ENCODE measurements around the gene XPNPEP2.

XPNPEP2 gene

DNA sequence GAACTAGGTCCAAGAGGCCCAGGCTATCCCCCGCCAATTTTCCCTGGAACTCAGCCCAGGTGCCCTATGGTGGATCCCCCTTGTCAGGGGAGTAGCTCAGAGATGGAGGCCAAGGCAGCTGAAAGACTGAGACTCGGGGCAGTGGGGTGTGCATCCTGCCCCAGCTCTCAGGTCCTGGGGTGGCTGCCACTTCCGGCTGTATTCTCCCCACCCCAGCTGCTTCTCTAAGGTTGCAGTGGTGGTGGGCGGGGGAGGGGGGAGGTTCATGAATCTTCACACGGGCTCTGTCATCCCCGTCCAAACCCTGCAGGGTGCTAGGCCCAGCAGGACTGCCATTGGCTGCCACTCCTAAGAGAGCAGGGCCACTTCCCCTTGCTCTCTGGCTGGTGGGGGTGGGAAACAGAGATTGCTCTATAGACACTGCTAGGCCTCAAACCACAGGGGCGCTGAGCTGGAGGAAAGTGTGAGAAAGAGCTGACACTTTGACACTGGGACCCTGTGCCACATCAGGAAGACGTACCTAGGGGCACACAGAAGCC is 42.4 kb downstream of the XPNPEP2 start:
- peak; percentile 62 for DNase-seq

DNA sequence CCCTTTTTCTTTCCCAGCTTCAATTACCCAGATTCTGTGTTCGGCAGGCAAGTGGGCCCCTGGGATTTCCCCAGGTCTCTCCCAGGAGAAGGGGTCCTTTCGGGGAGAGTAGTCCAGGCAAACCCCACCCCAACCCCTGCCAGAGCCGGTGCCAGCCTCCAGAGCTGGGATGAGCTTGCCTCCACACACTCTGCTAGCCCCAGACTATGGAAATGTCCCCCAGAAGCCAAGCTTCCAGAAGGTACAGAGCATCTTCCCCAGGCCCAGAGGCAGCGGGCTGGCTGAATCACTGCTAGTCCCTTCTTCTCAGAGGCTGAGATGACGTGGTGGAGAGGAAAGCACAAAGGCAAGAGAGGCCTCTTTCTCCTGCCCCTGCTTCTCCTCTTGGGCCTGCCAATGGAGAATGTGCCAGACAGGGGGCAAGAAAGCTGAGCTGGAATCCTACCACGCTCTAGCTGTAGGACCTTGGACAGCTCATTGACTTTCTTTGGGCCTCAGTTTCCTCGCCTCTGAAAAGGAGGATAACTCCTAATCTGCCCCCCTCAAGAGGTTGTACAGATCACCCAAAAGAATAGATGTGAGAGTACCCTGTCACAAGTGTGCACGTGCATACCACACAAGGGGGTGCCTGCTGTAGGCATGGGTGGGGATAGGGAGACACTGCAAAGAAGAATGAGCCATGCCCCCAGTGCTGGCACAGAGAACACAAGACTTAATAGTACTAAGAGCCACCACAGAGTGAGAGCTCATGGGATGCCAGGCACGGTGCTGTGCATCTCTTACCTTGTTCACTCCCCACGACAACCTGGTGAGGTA is 43.1 kb downstream of the XPNPEP2 start:
- DNase-seq, result no peak

DNA sequence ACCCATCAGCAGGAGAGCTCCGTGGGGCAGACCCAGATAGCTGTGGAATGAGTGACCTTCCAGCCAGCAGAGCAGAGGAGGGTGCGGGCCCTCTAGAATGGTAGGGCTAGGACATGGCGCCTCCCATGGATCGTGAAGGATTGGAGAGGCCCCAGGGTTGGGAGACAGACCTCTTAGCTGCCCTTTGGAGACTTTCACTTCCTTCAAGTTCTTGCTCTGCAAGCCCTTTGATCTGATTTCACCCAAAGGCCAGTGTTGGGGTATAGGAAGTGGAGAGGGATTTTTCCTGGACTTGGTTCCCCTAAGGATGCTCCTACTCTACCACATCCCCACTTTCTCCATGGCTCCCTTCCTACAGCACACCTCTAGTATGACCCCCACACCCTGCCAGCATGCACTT is 43.9 kb downstream of the XPNPEP2 start:
- no peak for DNase-seq

DNA sequence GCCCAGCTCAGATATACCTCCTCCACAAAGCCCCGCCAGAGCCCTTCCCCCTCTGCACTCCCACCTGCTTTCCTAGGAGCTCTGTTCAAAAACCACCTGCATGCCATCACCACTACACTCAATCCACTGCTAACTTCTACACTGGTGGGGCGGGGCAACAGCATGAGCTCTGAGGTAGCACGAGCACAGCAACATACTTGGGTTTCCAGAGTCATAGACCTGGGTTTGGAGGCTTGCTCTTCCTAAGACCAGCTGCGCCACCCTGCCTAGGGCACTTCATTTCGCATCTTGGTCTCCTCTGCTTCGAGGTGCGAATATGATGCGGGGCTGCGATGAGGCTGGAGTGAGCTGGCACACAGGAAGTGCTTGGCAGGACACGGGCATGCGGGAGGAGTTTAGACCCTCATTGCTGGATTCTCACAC is 44.5 kb downstream of the XPNPEP2 start:
- no peak for DNase-seq

DNA sequence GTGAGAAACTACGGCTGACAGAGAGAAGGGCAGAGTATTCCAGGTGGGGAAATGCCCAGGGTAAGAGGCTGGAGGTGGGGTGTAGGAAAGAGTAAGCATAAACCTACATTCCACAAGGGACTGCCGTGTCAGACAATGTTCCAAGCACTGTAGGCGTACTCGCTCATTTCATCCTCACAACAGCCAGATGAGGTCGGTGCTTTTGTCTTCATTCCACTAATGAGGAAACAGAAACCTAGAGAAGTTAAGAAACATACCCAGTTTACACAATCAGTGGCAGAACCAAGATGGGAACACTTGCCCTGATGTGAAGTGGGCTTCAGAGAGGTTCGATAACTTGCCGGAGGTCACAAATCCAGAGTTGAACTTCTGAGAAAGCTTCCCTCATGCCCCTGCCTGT is 45.6 kb downstream of the XPNPEP2 start:
- DNase-seq, result no peak

DNA sequence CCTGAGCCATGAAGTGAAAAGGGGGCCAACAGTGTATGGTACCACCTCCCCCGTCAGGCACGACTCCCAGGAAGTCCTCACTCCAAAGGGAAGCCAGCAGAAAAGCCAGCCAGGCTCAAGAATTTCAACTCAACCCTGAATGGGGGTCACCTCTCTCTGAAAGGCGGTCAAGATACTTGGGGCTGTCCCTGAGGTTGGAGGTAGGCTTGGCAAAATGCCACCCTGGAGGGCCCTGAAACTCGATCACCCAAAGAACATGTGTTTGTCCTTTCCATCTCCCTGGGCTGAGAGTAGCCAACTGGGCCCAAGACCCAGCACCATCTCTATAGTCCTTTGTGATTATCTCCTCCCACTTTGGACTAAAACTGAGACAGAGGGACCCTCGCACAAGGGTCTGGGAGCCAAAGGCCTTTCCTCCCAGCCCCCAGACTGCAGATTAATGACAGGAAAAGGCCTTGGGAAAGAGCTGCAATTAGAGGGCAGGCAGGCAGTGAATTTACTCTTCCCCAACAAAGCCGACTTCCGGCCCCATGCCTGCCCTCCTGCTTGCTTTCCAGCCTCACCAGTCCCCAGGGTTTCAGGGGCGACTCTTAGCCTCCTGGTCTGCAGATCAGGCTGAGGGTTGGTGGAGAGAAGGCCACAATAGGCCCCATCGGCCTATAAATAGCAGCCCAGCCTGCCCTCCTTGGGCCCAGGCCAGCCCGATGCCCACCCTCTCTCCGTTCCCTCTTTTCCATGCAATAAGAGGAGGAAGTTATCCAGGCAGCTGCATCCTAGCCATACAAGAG is 46.6 kb downstream of the XPNPEP2 start:
- DNase-seq, result no peak

DNA sequence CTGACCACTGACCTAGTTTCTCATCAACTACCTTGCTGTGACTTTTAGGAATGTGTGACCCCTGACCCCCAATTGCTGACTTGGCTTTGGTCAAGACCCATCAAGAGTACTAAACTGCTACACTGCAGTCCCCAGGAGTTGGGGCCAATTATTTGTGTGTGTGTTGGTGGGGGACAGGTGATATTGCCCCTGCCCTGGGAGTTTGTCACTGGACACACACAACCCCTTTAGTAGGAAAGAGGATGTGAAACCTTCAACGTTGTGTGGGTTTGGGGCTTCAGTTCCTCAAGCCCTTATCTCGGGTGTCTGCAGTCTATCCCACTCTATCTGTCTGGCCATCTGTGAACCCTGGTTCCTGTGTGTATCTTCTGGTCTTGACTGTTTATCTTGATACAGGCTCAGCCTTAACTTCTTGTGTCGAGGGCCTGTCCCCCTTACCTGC is 47.5 kb downstream of the XPNPEP2 start:
- no peak for DNase-seq

DNA sequence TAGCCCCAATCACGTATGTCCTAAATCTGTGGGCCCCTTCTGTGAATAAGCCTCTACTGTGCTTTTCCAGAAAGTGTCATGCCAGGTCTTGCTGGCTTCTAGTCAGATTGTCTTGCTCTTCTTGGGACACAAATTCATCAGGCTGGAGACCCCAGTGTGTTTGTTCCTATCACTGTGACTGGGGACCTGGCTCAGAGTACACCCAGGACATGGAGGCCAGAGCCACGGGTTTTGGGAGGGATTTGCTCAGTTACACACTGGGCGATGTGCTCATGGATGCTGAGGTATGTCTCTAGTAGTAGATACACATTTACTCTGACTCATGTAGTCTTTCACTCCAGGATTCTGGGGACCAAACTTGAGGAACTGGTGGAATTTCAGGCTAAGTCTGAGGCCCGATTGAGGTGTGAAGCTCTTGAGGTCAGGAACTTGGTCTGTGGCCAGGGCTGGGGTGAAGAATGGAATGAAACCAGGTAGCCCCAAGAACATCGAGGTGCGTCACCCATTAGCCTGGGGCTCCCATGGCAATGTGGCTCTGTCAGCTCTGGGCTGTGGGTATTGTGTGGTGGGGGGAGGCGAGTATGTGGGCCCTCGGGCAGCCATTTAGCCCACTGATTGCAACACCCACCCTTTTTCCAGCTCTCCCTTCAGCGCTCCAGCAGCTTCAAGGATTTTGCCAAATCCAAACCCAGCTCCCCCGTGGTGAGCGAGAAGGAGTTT is 48.7 kb downstream of the XPNPEP2 start:
- DNase-seq, result no peak

DNA sequence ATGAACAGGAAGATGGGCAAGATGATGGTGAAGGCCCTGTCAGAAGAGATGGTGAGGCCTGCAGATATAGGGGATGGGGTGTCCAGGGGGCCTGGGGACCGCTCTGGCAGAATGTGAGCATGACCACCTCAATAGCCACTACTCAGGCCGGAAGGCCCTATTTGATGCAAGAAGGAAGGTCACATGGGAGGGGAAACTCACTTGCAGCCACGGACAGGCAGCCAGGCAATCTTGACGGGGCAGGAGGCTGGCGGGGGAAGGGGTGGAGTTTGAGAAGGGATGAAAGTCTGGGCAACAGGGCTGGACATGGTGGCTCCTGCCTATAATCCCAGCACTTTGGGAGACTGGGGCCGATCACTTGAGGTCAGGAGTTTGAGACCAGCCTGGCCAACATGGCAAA is 49.7 kb downstream of the XPNPEP2 start:
- no peak for DNase-seq

DNA sequence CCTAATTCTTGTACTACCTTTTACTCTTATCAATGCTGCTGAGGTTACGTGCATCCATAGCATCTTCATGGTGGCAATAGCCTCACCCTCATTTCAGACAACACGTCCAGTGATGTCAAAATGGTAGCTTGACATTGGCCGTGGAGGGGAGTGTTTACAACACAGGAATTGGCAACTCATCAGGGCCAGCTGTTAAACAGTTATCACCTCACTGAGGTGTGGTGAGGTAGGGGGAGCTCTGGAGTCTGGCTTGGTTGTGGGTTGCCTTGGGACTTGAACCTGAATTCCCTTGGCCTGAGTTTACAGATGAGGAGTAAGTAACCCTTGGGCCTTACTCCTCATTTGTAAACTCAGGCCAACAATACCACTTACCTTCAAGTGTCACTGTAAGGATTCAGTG is 51.4 kb downstream of the XPNPEP2 start:
- DNase-seq, result no peak

DNA sequence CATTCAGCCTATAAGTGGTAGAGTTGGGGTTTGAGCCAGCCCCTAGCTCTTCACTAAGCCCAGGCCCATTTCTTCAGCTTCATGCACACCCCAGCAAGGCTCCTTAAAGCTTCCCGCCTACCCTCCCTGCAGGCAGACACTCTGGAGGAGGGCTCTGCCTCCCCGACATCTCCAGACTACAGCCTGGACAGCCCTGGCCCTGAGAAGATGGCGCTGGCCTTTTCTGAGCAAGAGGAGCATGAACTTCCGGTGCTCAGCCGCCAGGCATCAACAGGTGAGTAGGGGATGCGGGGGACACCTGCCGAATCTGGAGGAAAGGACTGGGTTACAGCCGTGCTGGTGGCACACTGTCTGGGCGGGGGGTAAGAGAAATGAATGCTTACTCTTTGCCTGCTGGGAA is 52.0 kb downstream of the XPNPEP2 start:
- DNase-seq, result no peak

DNA sequence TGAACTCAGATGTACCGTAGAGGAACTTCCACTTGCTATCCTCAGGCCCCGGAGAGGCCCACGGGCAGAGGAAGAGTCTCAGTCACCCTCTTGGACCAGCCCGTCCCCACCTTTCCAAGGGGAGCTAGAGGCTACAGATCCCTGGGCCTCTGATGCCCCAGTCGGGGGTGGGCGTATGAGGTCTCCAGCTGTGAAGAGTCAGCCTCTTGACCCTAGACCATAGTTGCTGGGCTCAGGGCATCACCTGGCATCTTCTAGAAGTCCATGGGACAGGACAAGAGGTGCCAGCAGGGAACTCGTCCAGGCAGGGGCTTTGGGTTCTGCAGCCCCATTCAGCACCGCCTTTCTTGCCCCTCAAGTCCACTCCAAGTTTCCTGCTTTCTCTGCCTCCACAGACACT is 52.6 kb downstream of the XPNPEP2 start:
- DNase-seq, result no peak

DNA sequence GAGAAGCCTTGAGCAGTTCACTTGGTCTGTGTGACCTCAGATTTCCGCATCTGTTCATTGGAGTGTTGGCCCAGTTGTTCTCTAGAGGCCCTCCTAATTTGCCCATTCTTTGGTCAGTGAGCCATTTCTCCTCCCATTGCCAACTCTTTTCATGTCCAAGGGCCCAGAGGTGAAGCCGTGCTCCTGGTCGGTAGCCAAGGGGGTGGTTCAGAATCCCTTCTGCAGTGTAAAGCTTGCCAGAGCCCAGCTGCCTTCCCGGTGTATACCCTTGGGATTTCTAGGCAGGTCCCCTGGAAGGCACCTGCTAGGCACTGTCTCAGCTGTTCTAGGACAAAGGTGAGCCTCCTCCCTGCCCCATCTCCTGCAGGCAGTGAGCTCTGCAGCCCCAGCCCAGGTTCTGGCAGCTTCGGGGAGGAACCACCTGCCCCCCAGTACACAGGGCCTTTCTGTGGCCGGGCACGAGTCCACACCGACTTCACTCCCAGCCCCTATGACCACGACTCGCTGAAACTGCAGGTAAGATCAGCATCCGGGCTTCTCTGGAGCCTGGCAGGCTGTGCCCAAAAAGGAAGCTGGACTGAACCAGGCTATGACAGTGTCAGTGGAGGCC is 53.3 kb downstream of the XPNPEP2 start:
- no peak for DNase-seq

DNA sequence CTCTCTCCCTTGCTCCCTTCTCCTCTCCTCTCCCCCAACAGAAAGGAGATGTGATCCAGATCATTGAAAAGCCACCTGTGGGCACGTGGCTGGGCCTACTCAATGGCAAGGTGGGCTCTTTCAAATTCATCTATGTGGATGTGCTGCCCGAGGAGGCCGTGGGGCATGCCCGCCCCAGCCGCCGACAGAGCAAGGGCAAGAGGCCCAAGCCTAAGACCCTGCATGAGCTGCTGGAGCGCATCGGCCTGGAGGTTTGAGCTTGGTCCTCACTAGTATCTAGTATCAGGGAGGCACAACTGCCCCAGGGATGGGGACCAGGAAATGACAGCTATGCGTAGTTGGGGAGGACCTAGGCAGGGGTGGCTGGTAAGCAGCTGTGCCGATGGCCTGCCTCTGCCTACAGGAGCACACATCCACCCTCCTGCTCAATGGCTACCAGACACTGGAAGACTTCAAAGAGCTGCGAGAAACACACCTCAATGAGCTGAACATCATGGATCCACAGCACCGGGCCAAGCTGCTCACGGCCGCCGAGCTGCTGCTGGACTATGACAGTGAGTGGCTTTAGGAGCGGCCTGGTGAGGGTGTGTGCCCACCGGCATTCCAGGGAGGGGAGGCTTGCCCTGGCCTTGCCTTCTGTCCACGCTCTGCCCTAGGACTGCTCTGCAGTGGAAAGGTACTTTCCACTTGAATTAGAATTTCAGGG is 54.0 kb downstream of the XPNPEP2 start:
- no peak for DNase-seq

DNA sequence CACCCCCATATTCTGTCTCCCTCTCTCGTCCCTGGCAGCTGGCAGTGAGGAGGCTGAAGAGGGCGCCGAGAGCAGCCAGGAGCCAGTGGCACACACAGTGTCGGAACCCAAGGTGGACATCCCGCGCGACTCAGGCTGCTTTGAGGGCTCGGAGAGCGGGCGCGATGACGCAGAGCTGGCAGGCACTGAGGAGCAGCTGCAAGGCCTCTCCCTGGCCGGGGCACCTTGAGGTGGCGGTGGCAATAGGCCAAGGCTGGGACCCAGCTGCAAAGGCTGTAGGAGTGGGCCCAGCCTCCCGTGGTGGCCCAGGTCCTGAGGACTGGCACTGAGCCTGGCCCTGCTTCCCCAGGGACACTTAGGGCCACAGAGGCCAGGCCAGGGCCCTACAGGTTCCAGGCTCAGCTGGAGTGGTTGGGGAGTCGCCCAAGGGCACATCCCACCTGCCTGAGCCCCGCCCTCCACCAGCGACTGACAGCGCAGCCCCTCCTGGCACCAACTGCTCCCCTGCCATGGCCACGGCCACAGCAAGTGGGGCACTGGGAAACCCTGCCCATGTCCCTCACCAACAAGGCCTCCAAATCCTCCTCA is 54.9 kb downstream of the XPNPEP2 start:
- no peak for DNase-seq

DNA sequence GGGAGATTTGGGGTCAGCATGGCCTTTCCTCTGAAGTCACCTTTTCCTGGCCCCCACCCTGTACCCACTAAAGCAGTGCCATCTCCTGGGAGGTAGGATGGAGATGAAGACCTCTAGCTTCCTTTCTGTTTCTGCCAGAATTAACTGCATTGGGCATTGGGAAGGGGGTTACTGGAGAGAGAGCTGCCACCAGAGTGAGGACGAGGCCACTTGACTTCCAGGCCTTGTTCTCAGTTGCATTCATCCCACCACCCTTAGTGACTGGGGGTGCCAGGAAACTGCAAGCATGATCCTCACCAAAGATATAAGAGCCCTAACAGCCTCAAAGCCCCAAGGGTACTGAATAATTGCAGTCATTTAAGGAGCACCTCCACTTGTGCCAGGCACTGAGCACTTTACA is 56.8 kb downstream of the XPNPEP2 start:
- DNase-seq, result no peak

DNA sequence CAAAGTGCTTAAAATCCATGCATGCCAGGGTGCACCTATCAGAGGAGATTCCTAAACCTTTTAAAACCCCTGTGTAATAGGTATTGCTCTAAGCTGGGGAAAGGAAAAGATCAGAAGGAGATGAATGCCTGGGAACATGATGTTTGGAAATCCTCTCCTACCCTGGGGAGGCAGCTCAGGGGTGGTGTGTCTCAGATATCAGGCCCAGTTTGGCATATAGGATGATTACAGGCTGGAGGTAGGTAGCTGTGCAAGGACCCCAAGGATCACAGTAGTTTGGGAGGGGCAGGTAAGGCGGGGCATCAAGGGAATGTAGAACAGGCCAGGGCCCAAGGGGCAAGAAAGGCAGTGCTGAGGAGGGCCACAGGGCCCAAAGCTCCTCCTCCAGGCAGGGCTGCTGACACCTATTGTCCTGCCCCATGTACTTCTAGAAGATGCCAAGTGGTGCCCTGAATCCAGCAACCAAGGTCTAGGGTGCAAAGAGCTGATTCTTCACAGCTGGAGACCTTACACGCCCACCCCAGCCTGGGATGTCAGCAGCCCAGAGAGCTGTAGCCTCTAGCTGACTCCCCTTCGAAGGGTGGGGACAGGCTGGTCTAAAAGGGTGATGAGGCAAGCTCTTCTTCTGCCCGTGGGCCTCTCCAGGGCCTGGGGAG is 58.6 kb downstream of the XPNPEP2 start:
- DNase-seq, result no peak

DNA sequence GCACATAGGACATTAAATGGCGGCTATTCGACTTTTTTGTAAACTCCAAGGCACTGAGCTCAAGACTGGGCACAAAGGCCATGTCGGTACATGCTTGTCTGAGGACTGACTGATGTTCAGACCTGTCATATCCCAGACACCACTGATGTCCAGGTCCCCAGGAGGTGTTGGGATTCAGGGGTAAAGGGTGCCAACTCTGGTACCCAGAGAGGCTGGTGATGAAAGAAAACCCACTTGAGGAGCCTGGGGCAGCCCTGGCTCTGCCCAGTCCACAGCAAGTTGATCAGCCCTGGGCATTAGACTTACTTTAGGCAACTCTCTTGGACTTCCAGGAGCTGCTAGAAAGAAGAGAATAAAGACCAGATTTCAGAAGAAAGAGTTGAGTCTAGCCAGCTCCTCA is 59.7 kb downstream of the XPNPEP2 start:
- DNase-seq, result no peak

DNA sequence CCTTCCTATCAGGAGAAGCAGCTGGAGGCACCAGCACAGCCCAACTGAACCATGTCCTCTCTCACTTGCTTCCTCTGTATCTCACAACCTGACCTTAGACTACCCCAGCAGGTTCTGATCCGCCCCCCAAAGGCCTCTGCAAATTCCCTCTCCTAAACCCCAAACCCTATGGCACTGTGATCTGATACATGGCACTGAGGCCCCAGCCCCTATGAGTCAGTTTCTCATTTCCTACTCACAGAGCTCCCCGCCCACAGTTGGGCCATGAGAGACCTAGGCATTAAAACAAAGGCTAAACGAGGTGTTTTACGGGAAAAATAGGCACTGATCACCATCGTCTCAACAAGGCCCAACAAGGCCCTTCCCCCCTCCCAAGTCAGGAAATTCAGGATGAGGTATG is 60.1 kb downstream of the XPNPEP2 start:
- DNase-seq, result no peak

DNA sequence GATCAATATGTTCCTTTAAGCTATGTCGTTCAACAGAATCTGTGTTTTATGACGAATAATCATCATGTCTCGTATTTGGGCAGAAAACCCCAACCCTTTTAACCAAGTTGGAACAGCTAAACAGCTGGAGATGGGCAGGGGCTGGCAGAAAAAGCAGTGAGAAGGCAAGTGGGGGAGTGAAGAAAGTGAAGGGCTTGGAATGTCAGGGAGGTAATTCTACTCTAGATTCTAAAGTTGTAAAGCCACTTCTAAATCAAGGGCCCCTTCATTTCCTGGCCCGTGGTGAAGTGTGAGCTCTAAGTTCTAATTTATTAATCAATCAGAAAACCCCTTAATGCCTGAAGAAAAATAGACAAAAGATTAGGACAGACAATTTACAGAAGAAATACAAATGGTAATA is 61.4 kb downstream of the XPNPEP2 start:
- no peak for DNase-seq

DNA sequence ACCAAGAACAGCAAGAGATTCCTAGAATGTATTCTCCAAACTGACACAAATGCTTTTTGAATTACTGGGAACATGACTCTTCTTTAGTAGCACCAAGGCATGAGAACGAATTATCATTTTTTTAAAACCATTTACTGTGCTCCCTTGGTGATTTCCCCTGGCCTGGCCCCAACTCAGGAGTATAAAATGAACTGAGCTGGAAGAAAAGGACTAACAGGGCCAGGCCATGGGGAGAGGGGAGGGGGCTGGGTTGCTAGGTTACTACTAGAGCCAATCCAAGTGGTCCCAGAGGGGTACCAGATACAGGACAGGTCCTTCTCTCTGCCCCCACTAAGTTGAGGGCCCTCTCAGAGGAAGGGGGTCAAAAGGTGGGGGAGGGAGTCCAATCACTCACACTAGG is 64.1 kb downstream of the XPNPEP2 start:
- no peak for DNase-seq
